HepG2 (cell line): ENCODE measurements around the gene SLC38A2. TPM values are rescaled to one million over a fixed set of nuclear protein-coding genes. Genes with fewer than 3 reads are reported as not detected.

ENCODE experiments used
- ATAC-seq: fragments of 200-7000 bp; cut with Tn5 transposase; 3 replicates; pipeline ENCODE4 v1.9.1; 2020; ENCODE audit warnings: mild to moderate bottlenecking, moderate library complexity
- BruUV-seq: library from RNA; stranded (reverse); fragments of 400-500 nt; replicated peaks from 2 replicates; lab custom pipeline; 2021; lab: Mats Ljungman, UMichigan
- CTCF ChIA-PET: fragments of 300-600 bp; formaldehyde crosslinking; extraction: SDS; loops from one replicate; lab custom pipeline; 2021; ENCODE audit warnings: low total read pairs, inconsistent platforms, low intra/inter-chr PET ratio; lab: Yijun Ruan, JAX
- POLR2A ChIA-PET: fragments of 350-600 bp; sonication (Branson Sonifier 250); formaldehyde crosslinking; loops from one replicate; lab custom pipeline; 2020; ENCODE audit warnings: antibody characterized with exemption, inconsistent platforms; lab: Yijun Ruan, JAX
- DNase-seq: peaks from one replicate; pipeline ENCODE4 v3.0.0-alpha.2; 2015; ENCODE audit warnings: low spot score
- FAIRE-seq: peaks from 3 replicates; lab custom pipeline; 2011; peaks lifted over from hg19 to GRCh38; lab: Jason Lieb, UNC
- H2AFZ ChIP-seq: one replicate; pipeline ENCODE4 v1.6.1; 2011; ENCODE audit warnings: low read length, inconsistent platforms
- H3K27ac ChIP-seq: fragments of 300-600 bp; 3 replicates; pipeline ENCODE4 v1.8.0; 2011; ENCODE audit warnings: mixed run types, mild to moderate bottlenecking, mixed read lengths, low read length, inconsistent platforms; ENCODE audit not compliant: insufficient read depth; ENCODE audit errors: extremely low read length
- H3K27me3 ChIP-seq, 2 experiments: fragments of 200-600 bp in 1 of 2; 2 replicates in 1 of 2; 3 replicates in 1 of 2; pipeline versions ENCODE4 v1.6.0 to v1.8.0; 2011; ENCODE audit warnings: low read length in 2 of 2, mild to moderate bottlenecking in 2 of 2, moderate library complexity in 2 of 2, inconsistent platforms in 1 of 2; ENCODE audit not compliant: insufficient read depth in 2 of 2, control insufficient read depth in 1 of 2
- H3K36me3 ChIP-seq, 2 experiments: fragments of 200-600 bp in 1 of 2; replicated peaks in 1 of 2; 2 replicates in 1 of 2; 3 replicates in 1 of 2; pipeline versions ENCODE4 v1.5.1 to v1.8.0; 2011; ENCODE audit warnings: low read length in 2 of 2, inconsistent platforms in 1 of 2; ENCODE audit not compliant: insufficient read depth in 2 of 2, control insufficient read depth in 1 of 2
- H3K4me1 ChIP-seq: 2 replicates; pipeline ENCODE4 v1.5.1; 2012; ENCODE audit warnings: low read length, inconsistent platforms; ENCODE audit not compliant: insufficient read depth
- H3K4me2 ChIP-seq: 2 replicates; pipeline ENCODE4 v1.6.0; 2011; ENCODE audit warnings: low read depth, low read length, inconsistent platforms
- H3K4me3 ChIP-seq, 3 experiments: fragments of 200-600 bp in 1 of 3; sonication (generic), shearing (Covaris generic) in 1 of 3; replicated peaks in 1 of 3; 2 replicates each; pipeline ENCODE4 v1.5.1; 2011 to 2016; ENCODE audit warnings: low read length in 3 of 3, inconsistent platforms in 2 of 3, low read depth in 2 of 3, mild to moderate bottlenecking in 2 of 3, control low read depth in 1 of 3, mixed read lengths in 1 of 3; ENCODE audit not compliant: insufficient read depth in 1 of 3
- H3K79me2 ChIP-seq: one replicate; pipeline ENCODE4 v1.6.1; 2011; ENCODE audit warnings: low read length, inconsistent platforms; ENCODE audit not compliant: insufficient read depth
- H3K9ac ChIP-seq: 2 replicates; pipeline ENCODE4 v1.6.0; 2011; ENCODE audit warnings: mild to moderate bottlenecking, low read depth, low read length, inconsistent platforms; ENCODE audit not compliant: insufficient read depth
- H3K9me3 ChIP-seq: 2 replicates; pipeline ENCODE4 v1.5.1; 2012; ENCODE audit warnings: mild to moderate bottlenecking, low read length
- H4K20me1 ChIP-seq: 2 replicates; pipeline ENCODE4 v1.6.0; 2011; ENCODE audit warnings: inconsistent platforms, mild to moderate bottlenecking, low read length, moderate library complexity; ENCODE audit not compliant: insufficient read depth
- AGO2 ChIP-seq: fragments of 200-400 bp; formaldehyde crosslinking; optimal IDR thresholded peaks from 2 replicates; pipeline ENCODE3; 2017; ENCODE audit warnings: mild to moderate bottlenecking, low read depth, low read length, moderate library complexity
- HMGXB4 ChIP-seq, 2 experiments: sonication (generic) in 1 of 2; formaldehyde crosslinking in 1 of 2; IDR thresholded peaks; 2 replicates each; pipeline versions ENCODE4 v1.4.0 to v1.6.1; 2018 to 2020; ENCODE audit warnings: missing genetic modification reagents in 2 of 2, borderline replicate concordance in 1 of 2, low read depth in 1 of 2, mild to moderate bottlenecking in 1 of 2, missing biosample characterization in 1 of 2
- HOXA5 ChIP-seq: sonication (generic); formaldehyde crosslinking; IDR thresholded peaks from 2 replicates; pipeline ENCODE4 v1.4.0; 2020; ENCODE audit warnings: missing genetic modification reagents
- IRF2 ChIP-seq: IDR thresholded peaks from 2 replicates; pipeline ENCODE4 v1.6.1; 2018; ENCODE audit warnings: missing genetic modification reagents, missing compliant biosample characterization
- NBN ChIP-seq: fragments of 450-650 bp; conservative IDR thresholded peaks from 2 replicates; pipeline ENCODE4 v1.6.1; 2017
- NFIC ChIP-seq: IDR thresholded peaks from 2 replicates; pipeline ENCODE4 v1.6.1; 2012; ENCODE audit warnings: mild to moderate bottlenecking, low read length, inconsistent platforms
- POLR2AphosphoS5 ChIP-seq: IDR thresholded peaks from 2 replicates; pipeline ENCODE4 v1.6.1; 2012; ENCODE audit warnings: low read depth, low read length
- REPIN1 ChIP-seq: sonication (generic); formaldehyde crosslinking; IDR thresholded peaks from 2 replicates; pipeline ENCODE4 v1.8.0; 2022; ENCODE audit warnings: missing genetic modification reagents, low read depth, mild to moderate bottlenecking, borderline replicate concordance
- SAP130 ChIP-seq: IDR thresholded peaks from 2 replicates; pipeline ENCODE4 v1.6.1; 2016; ENCODE audit warnings: low read depth
- SIX4 ChIP-seq: sonication (generic); formaldehyde crosslinking; IDR thresholded peaks from 2 replicates; pipeline ENCODE4 v1.4.0; 2020; ENCODE audit warnings: missing genetic modification reagents
- TGIF2 ChIP-seq: IDR thresholded peaks from 2 replicates; pipeline ENCODE4 v1.6.1; 2016; ENCODE audit warnings: control low read depth, missing compliant biosample characterization
- THAP11 ChIP-seq: IDR thresholded peaks from 2 replicates; pipeline ENCODE4 v1.6.1; 2016; ENCODE audit warnings: missing biosample characterization, missing genetic modification reagents
- UBTF ChIP-seq: sonication (generic); formaldehyde crosslinking; IDR thresholded peaks from 2 replicates; pipeline ENCODE4 v1.4.0; 2020; ENCODE audit warnings: mild to moderate bottlenecking, missing genetic modification reagents
- ZBTB3 ChIP-seq: sonication (generic); formaldehyde crosslinking; IDR thresholded peaks from 2 replicates; pipeline ENCODE4 v1.4.0; 2020; ENCODE audit warnings: low read depth, mild to moderate bottlenecking, moderate library complexity, missing genetic modification reagents, borderline replicate concordance
- ZMYM2 ChIP-seq: sonication (generic); formaldehyde crosslinking; IDR thresholded peaks from 2 replicates; pipeline ENCODE4 v1.8.0; 2022; ENCODE audit warnings: mild to moderate bottlenecking, missing genetic modification reagents
- ZNF614 ChIP-seq: IDR thresholded peaks from 2 replicates; pipeline ENCODE4 v1.6.1; 2018; ENCODE audit warnings: missing biosample characterization, missing genetic modification reagents, inconsistent platforms, borderline replicate concordance
- ZNF670 ChIP-seq: sonication (generic); formaldehyde crosslinking; IDR thresholded peaks from 2 replicates; pipeline ENCODE4 v1.8.0; 2022; ENCODE audit warnings: mild to moderate bottlenecking, missing genetic modification reagents, borderline replicate concordance
- ZNF792 ChIP-seq: IDR thresholded peaks from 2 replicates; pipeline ENCODE4 v1.6.1; 2016
- WGBS: methylation state at CpG from one replicate; pipeline ENCODE4 v1.1.6; 2017; ENCODE audit warnings: low lambda C conversion rate; 5-methylcytosine and 5-hydroxymethylcytosine counted together
- in situ Hi-C: cut with HindIII; loops from 2 replicates; pipeline ENCODE4 v1.10.0; 2017; ENCODE audit warnings: low pct_unique_long_range_greater_than_20kb; ENCODE audit not compliant: extremely low pct_ligation_motif_present
- intact Hi-C: fragments of 100-400 bp; cut with micrococcal nuclease; formaldehyde crosslinking; loops from one replicate; pipeline ENCODE4 v1.10.0; 2022; ENCODE audit not compliant: unreplicated experiment
- polyA plus RNA-seq, 8 experiments: library from polyadenylated mRNA; depleted of rRNA in 3 of 8; stranded (reverse) in 7 of 8; unstranded in 1 of 8; fragments of >200 nt; fragmentation: Illumina TruSeq in 4 of 8; extraction: Trizol in 4 of 8; gene quantifications; 2 replicates each; pipeline versions ENCODE4 v1.2.1 to v1.2.3, GENCODE V29; 2011 to 2016; ENCODE audit warnings: low read depth in 4 of 8, missing spikeins in 1 of 8, mixed read lengths in 1 of 8; ENCODE audit not compliant: insufficient read depth in 1 of 8
- total RNA-seq, 5 experiments: library from RNA; depleted of rRNA; stranded (reverse); fragments of >200 nt; fragmentation: Illumina TruSeq; extraction: Trizol; gene quantifications; 2 replicates each; pipeline ENCODE4 v1.2.3, GENCODE V29; 2016; ENCODE audit warnings: low read depth in 1 of 5

SLC38A2 gene
- total and polyA plus RNA-seq, 2 of the 13 experiments (the other 11 are each of a cell fraction or from before 2014, with no cell fraction given): 368 to 880 TPM

GRCh38 chr12:46373301-46374296, 1.0 kb upstream of the SLC38A2 start:
- Histone ChIP-seq H3K9me3 (no peaks in the 10 kb centered on the region), H2AFZ (no peak overlapping the region), H3K79me2 (peaks cover 62% of the 10 kb centered on the region), H3K36me3 (peaks cover 15 to 30% of the 10 kb centered on the region in 2 experiments), H3K4me3 (peak overlapping the region; percentile 60 to 96 (median 94)), H3K27me3 (peaks cover 0 to 3% of the 10 kb centered on the region in 2 experiments; a peak in 2 of 5 replicates), H3K4me1 (peaks cover 59% of the 10 kb centered on the region), H3K27ac (peak overlapping the region; percentile 92), H3K4me2 (peak overlapping the region; percentile 86), H4K20me1 (peaks cover 40% of the 10 kb centered on the region), H3K9ac (peak overlapping the region; percentile 98)
- whole genome bisulfite sequencing: under 1% methylated on average over 35 of the region's 37 CpGs
- peak; percentile 72 for DNase-seq
- ChIA-PET CTCF (interaction anchor here (1.1 kb wide), 1 partner anchor 288 kb away, joined by 3 read pairs; no protein-coding TSS in a partner anchor), POLR2A (interaction anchor here (0.7 to 4.5 kb wide), 14 partner anchors 9 to 291 kb away, joined by 3 to 91 read pairs (median 6); no protein-coding TSS in a partner anchor)
- ATAC-seq: peak; percentile 64
- BruUV-seq: TSS peak; percentile 82
- FAIRE-seq: no peak
- intact Hi-C loops: loop anchor here (1.0 to 5.0 kb wide), 5 partner anchors 10 to 304 kb away; no protein-coding TSS in a partner anchor
- in situ Hi-C loops: loop anchor here (5.0 kb wide), 2 partner anchors 119 to 289 kb away; no protein-coding TSS in a partner anchor
- TF ChIP-seq NFIC: 0 out of 2 replicates have a peak, but pooled peaks have one; percentile 28
- peak; percentile 44; the same call in 1 of the 2 replicates for TF ChIP-seq SAP130
- 0 out of 2 replicates have a peak, but pooled peaks have one; percentile 19 for TF ChIP-seq TGIF2 (CRISPR knock-in tag)
- TF ChIP-seq ZNF670 (CRISPR knock-in tag): no peak
- TF ChIP-seq ZMYM2: no peak
- TF ChIP-seq ZNF614 (CRISPR knock-in tag): 0 out of 2 replicates have a peak, but pooled peaks have one; percentile 16
- peak; percentile 32; the same call in 1 of the 2 replicates for TF ChIP-seq SIX4
- peak; percentile 25; the same call in 1 of the 2 replicates for TF ChIP-seq HOXA5 (CRISPR knock-in tag)
- TF ChIP-seq ZNF792 (CRISPR knock-in tag): no peak
- TF ChIP-seq AGO2: peak; percentile 76
- no peak for TF ChIP-seq NBN
- peak; percentile 16; the same call in 1 of the 2 replicates for TF ChIP-seq THAP11
- TF ChIP-seq REPIN1 (CRISPR knock-in tag): 0 out of 2 replicates have a peak, but pooled peaks have one; percentile 11
- no peak for TF ChIP-seq ZBTB3
- TF ChIP-seq POLR2AphosphoS5: peak; percentile 19; the same call in 1 of the 2 replicates
- peak in 1 of 2 experiments; percentile 67; a peak in 2 of 4 replicates for TF ChIP-seq HMGXB4 (CRISPR knock-in tag; IDR thresholded peaks at IDR 0.05; ENCODE audit: borderline replicate concordance in 1 of 2, low read depth in 1 of 2)
- TF ChIP-seq IRF2: peak; percentile 32; the same call in 1 of the 2 replicates
- TF ChIP-seq UBTF (CRISPR knock-in tag): peak; percentile 55
